HepG2 (cell line): ENCODE measurements around the gene RHOBTB1. TPM values are rescaled to one million over a fixed set of nuclear protein-coding genes. Genes with fewer than 3 reads are reported as not detected.

ENCODE experiments used
- ATAC-seq: fragments of 200-7000 bp; cut with Tn5 transposase; 3 replicates; pipeline ENCODE4 v1.9.1; 2020; ENCODE audit warnings: mild to moderate bottlenecking, moderate library complexity
- BruUV-seq: library from RNA; stranded (reverse); fragments of 400-500 nt; replicated peaks from 2 replicates; lab custom pipeline; 2021; lab: Mats Ljungman, UMichigan
- CTCF ChIA-PET: fragments of 300-600 bp; formaldehyde crosslinking; extraction: SDS; loops from one replicate; lab custom pipeline; 2021; ENCODE audit warnings: low total read pairs, inconsistent platforms, low intra/inter-chr PET ratio; lab: Yijun Ruan, JAX
- POLR2A ChIA-PET: fragments of 350-600 bp; sonication (Branson Sonifier 250); formaldehyde crosslinking; loops from one replicate; lab custom pipeline; 2020; ENCODE audit warnings: antibody characterized with exemption, inconsistent platforms; lab: Yijun Ruan, JAX
- DNase-seq: peaks from one replicate; pipeline ENCODE4 v3.0.0-alpha.2; 2015; ENCODE audit warnings: low spot score
- FAIRE-seq: peaks from 3 replicates; lab custom pipeline; 2011; peaks lifted over from hg19 to GRCh38; lab: Jason Lieb, UNC
- H2AFZ ChIP-seq: one replicate; pipeline ENCODE4 v1.6.1; 2011; ENCODE audit warnings: low read length, inconsistent platforms
- H3K27ac ChIP-seq: fragments of 300-600 bp; 3 replicates; pipeline ENCODE4 v1.8.0; 2011; ENCODE audit warnings: mixed run types, mild to moderate bottlenecking, mixed read lengths, low read length, inconsistent platforms; ENCODE audit not compliant: insufficient read depth; ENCODE audit errors: extremely low read length
- H3K27me3 ChIP-seq, 2 experiments: fragments of 200-600 bp in 1 of 2; 2 replicates in 1 of 2; 3 replicates in 1 of 2; pipeline versions ENCODE4 v1.6.0 to v1.8.0; 2011; ENCODE audit warnings: low read length in 2 of 2, mild to moderate bottlenecking in 2 of 2, moderate library complexity in 2 of 2, inconsistent platforms in 1 of 2; ENCODE audit not compliant: insufficient read depth in 2 of 2, control insufficient read depth in 1 of 2
- H3K36me3 ChIP-seq, 2 experiments: fragments of 200-600 bp in 1 of 2; replicated peaks in 1 of 2; 2 replicates in 1 of 2; 3 replicates in 1 of 2; pipeline versions ENCODE4 v1.5.1 to v1.8.0; 2011; ENCODE audit warnings: low read length in 2 of 2, inconsistent platforms in 1 of 2; ENCODE audit not compliant: insufficient read depth in 2 of 2, control insufficient read depth in 1 of 2
- H3K4me1 ChIP-seq: 2 replicates; pipeline ENCODE4 v1.5.1; 2012; ENCODE audit warnings: low read length, inconsistent platforms; ENCODE audit not compliant: insufficient read depth
- H3K4me2 ChIP-seq: 2 replicates; pipeline ENCODE4 v1.6.0; 2011; ENCODE audit warnings: low read depth, low read length, inconsistent platforms
- H3K4me3 ChIP-seq, 3 experiments: fragments of 200-600 bp in 1 of 3; sonication (generic), shearing (Covaris generic) in 1 of 3; replicated peaks in 1 of 3; 2 replicates each; pipeline ENCODE4 v1.5.1; 2011 to 2016; ENCODE audit warnings: low read length in 3 of 3, inconsistent platforms in 2 of 3, low read depth in 2 of 3, mild to moderate bottlenecking in 2 of 3, control low read depth in 1 of 3, mixed read lengths in 1 of 3; ENCODE audit not compliant: insufficient read depth in 1 of 3
- H3K79me2 ChIP-seq: one replicate; pipeline ENCODE4 v1.6.1; 2011; ENCODE audit warnings: low read length, inconsistent platforms; ENCODE audit not compliant: insufficient read depth
- H3K9ac ChIP-seq: 2 replicates; pipeline ENCODE4 v1.6.0; 2011; ENCODE audit warnings: mild to moderate bottlenecking, low read depth, low read length, inconsistent platforms; ENCODE audit not compliant: insufficient read depth
- H3K9me3 ChIP-seq: 2 replicates; pipeline ENCODE4 v1.5.1; 2012; ENCODE audit warnings: mild to moderate bottlenecking, low read length
- H4K20me1 ChIP-seq: 2 replicates; pipeline ENCODE4 v1.6.0; 2011; ENCODE audit warnings: inconsistent platforms, mild to moderate bottlenecking, low read length, moderate library complexity; ENCODE audit not compliant: insufficient read depth
- NRL ChIP-seq: sonication (generic); formaldehyde crosslinking; IDR thresholded peaks from 2 replicates; pipeline ENCODE4 v1.5.0; 2020; ENCODE audit warnings: missing genetic modification reagents, mild to moderate bottlenecking, moderate library complexity, borderline replicate concordance
- PRMT3 ChIP-seq: sonication (generic); formaldehyde crosslinking; IDR thresholded peaks from 2 replicates; pipeline ENCODE4 v1.8.1; 2022; ENCODE audit warnings: low read depth, mild to moderate bottlenecking, moderate library complexity, missing genetic modification reagents, borderline replicate concordance
- RFX5 ChIP-seq: IDR thresholded peaks from 2 replicates; pipeline ENCODE4 v1.6.1; 2011; ENCODE audit warnings: low read depth, low read length, improper control_type of control experiment
- ZC3H13 ChIP-seq: sonication (generic); formaldehyde crosslinking; IDR thresholded peaks from 2 replicates; pipeline ENCODE4 v1.8.1; 2023; ENCODE audit warnings: mild to moderate bottlenecking, missing genetic modification reagents, moderate library complexity
- ZNF644 ChIP-seq: IDR thresholded peaks from 2 replicates; pipeline ENCODE4 v1.6.1; 2016; ENCODE audit warnings: low read depth
- ZNF792 ChIP-seq: IDR thresholded peaks from 2 replicates; pipeline ENCODE4 v1.6.1; 2016
- ZNF878 ChIP-seq: sonication (generic); formaldehyde crosslinking; IDR thresholded peaks from 2 replicates; pipeline ENCODE4 v1.8.1; 2023; ENCODE audit warnings: mild to moderate bottlenecking, missing genetic modification reagents, moderate library complexity
- in situ Hi-C: cut with HindIII; loops from 2 replicates; pipeline ENCODE4 v1.10.0; 2017; ENCODE audit warnings: low pct_unique_long_range_greater_than_20kb; ENCODE audit not compliant: extremely low pct_ligation_motif_present
- intact Hi-C: fragments of 100-400 bp; cut with micrococcal nuclease; formaldehyde crosslinking; loops from one replicate; pipeline ENCODE4 v1.10.0; 2022; ENCODE audit not compliant: unreplicated experiment
- polyA plus RNA-seq, 8 experiments: library from polyadenylated mRNA; depleted of rRNA in 3 of 8; stranded (reverse) in 7 of 8; unstranded in 1 of 8; fragments of >200 nt; fragmentation: Illumina TruSeq in 4 of 8; extraction: Trizol in 4 of 8; gene quantifications; 2 replicates each; pipeline versions ENCODE4 v1.2.1 to v1.2.3, GENCODE V29; 2011 to 2016; ENCODE audit warnings: low read depth in 4 of 8, missing spikeins in 1 of 8, mixed read lengths in 1 of 8; ENCODE audit not compliant: insufficient read depth in 1 of 8
- total RNA-seq, 5 experiments: library from RNA; depleted of rRNA; stranded (reverse); fragments of >200 nt; fragmentation: Illumina TruSeq; extraction: Trizol; gene quantifications; 2 replicates each; pipeline ENCODE4 v1.2.3, GENCODE V29; 2016; ENCODE audit warnings: low read depth in 1 of 5
- TF ChIP-seq, protein P1 (sequence below): sonication (generic); formaldehyde crosslinking; IDR thresholded peaks from 2 replicates; pipeline ENCODE4 v1.4.0; 2020; ENCODE audit warnings: missing genetic modification reagents; ENCODE audit errors: not compliant biosample characterization
- TF ChIP-seq, protein P2 (sequence below): IDR thresholded peaks from 2 replicates; pipeline ENCODE4 v1.6.1; 2012; ENCODE audit warnings: inconsistent platforms
- TF ChIP-seq, protein P3 (sequence below): sonication (generic); formaldehyde crosslinking; IDR thresholded peaks from 2 replicates; pipeline ENCODE4 v1.4.0; 2020; ENCODE audit warnings: missing genetic modification reagents, mild to moderate bottlenecking, borderline replicate concordance
- TF ChIP-seq, protein P4 (sequence below): sonication (generic); formaldehyde crosslinking; IDR thresholded peaks from 2 replicates; pipeline ENCODE4 v1.4.0; 2020; ENCODE audit warnings: low read depth, missing genetic modification reagents
- TF ChIP-seq, protein P5 (sequence below): sonication (generic); formaldehyde crosslinking; IDR thresholded peaks from 2 replicates; pipeline ENCODE4 v1.8.1; 2022; ENCODE audit warnings: low read depth, mild to moderate bottlenecking, missing genetic modification reagents

The RHOBTB1 gene
- total and polyA plus RNA-seq, 2 of the 13 experiments (the other 11 are each of a cell fraction or from before 2014, with no cell fraction given) = 18.8 to 59.5 TPM

DNA sequence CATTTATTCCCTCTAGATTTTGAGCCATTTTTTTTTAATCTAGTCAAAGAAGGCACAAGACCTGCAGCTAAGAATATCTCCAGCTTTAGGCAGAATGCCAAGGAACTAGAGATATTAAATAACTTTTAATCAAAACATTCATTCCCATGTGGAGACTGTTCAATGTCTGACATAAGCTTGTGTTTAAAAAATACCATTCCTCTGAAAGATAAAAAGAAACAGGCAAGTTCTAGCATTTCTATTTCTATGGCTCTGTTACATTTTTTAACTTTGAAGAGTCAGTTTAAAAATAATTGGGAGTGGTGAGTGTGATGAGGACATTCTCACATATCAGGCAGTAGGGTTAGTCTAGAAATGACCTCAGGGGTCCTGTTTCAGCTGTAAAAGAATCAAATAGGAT, 48.0 kb downstream of the RHOBTB1 start:
- ChIA-PET POLR2A (no interaction called here), CTCF (no interaction called here)
- FAIRE-seq (no peak), ATAC-seq (no peak), DNase-seq (no peak)
- H3K27me3 ChIP-seq = no peaks in the 10 kb centered on the region
- H2AFZ ChIP-seq = no peak overlapping the region
- peaks cover 1 to 4% of the 10 kb centered on the region in 2 experiments; a peak in 3 of 5 replicates for H3K36me3 ChIP-seq
- no peaks in the 10 kb centered on the region; the same call in 1 of the 2 replicates for H4K20me1 ChIP-seq
- peaks cover 26% of the 10 kb centered on the region for H3K4me1 ChIP-seq
- H3K9ac ChIP-seq = no peak overlapping the region
- TF ChIP-seq ZC3H13 (CRISPR knock-in tag) (no peak), ZNF644 (CRISPR knock-in tag) (no peak), ZNF792 (CRISPR knock-in tag) (no peak), PRMT3 (CRISPR knock-in tag) (no peak), NRL (no peak), RFX5 (no peak), ZNF878 (no peak)
- TF ChIP-seq, protein P1, sequence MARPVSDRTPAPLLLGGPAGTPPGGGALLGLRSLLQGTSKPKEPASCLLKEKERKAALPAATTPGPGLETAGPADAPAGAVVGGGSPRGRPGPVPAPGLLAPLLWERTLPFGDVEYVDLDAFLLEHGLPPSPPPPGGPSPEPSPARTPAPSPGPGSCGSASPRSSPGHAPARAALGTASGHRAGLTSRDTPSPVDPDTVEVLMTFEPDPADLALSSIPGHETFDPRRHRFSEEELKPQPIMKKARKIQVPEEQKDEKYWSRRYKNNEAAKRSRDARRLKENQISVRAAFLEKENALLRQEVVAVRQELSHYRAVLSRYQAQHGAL = no peak
- TF ChIP-seq, protein P2, sequence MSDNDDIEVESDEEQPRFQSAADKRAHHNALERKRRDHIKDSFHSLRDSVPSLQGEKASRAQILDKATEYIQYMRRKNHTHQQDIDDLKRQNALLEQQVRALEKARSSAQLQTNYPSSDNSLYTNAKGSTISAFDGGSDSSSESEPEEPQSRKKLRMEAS = no peak
- TF ChIP-seq, protein P3, sequence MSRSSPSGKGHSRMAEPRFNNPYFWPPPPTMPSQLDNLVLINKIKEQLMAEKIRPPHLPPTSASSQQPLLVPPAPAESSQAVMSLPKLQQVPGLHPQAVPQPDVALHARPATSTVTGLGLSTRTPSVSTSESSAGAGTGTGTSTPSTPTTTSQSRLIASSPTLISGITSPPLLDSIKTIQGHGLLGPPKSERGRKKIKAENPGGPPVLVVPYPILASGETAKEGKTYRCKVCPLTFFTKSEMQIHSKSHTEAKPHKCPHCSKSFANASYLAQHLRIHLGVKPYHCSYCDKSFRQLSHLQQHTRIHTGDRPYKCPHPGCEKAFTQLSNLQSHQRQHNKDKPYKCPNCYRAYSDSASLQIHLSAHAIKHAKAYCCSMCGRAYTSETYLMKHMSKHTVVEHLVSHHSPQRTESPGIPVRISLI = no peak
- TF ChIP-seq, protein P4, sequence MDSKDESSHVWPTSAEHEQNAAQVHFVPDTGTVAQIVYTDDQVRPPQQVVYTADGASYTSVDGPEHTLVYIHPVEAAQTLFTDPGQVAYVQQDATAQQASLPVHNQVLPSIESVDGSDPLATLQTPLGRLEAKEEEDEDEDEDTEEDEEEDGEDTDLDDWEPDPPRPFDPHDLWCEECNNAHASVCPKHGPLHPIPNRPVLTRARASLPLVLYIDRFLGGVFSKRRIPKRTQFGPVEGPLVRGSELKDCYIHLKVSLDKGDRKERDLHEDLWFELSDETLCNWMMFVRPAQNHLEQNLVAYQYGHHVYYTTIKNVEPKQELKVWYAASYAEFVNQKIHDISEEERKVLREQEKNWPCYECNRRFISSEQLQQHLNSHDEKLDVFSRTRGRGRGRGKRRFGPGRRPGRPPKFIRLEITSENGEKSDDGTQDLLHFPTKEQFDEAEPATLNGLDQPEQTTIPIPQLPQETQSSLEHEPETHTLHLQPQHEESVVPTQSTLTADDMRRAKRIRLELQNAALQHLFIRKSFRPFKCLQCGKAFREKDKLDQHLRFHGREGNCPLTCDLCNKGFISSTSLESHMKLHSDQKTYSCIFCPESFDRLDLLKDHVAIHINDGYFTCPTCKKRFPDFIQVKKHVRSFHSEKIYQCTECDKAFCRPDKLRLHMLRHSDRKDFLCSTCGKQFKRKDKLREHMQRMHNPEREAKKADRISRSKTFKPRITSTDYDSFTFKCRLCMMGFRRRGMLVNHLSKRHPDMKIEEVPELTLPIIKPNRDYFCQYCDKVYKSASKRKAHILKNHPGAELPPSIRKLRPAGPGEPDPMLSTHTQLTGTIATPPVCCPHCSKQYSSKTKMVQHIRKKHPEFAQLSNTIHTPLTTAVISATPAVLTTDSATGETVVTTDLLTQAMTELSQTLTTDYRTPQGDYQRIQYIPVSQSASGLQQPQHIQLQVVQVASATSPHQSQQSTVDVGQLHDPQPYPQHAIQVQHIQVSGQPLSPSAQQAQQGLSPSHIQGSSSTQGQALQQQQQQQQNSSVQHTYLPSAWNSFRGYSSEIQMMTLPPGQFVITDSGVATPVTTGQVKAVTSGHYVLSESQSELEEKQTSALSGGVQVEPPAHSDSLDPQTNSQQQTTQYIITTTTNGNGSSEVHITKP (CRISPR knock-in tag) = no peak
- TF ChIP-seq, protein P5, sequence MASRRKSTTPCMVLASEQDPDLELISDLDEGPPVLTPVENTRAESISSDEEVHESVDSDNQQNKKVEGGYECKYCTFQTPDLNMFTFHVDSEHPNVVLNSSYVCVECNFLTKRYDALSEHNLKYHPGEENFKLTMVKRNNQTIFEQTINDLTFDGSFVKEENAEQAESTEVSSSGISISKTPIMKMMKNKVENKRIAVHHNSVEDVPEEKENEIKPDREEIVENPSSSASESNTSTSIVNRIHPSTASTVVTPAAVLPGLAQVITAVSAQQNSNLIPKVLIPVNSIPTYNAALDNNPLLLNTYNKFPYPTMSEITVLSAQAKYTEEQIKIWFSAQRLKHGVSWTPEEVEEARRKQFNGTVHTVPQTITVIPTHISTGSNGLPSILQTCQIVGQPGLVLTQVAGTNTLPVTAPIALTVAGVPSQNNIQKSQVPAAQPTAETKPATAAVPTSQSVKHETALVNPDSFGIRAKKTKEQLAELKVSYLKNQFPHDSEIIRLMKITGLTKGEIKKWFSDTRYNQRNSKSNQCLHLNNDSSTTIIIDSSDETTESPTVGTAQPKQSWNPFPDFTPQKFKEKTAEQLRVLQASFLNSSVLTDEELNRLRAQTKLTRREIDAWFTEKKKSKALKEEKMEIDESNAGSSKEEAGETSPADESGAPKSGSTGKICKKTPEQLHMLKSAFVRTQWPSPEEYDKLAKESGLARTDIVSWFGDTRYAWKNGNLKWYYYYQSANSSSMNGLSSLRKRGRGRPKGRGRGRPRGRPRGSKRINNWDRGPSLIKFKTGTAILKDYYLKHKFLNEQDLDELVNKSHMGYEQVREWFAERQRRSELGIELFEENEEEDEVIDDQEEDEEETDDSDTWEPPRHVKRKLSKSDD (CRISPR knock-in tag) = no peak
- H3K79me2 ChIP-seq = no peaks in the 10 kb centered on the region
- H3K4me3 ChIP-seq = no peak overlapping the region
- in situ Hi-C loops (no loop called here), intact Hi-C loops (no loop called here)
- H3K4me2 ChIP-seq = no peak overlapping the region
- no peaks in the 10 kb centered on the region for H3K9me3 ChIP-seq
- BruUV-seq = no TSS peak
- no peak overlapping the region for H3K27ac ChIP-seq
